ENCODE data around the gene C19orf73.

Gene C19orf73

DNA sequence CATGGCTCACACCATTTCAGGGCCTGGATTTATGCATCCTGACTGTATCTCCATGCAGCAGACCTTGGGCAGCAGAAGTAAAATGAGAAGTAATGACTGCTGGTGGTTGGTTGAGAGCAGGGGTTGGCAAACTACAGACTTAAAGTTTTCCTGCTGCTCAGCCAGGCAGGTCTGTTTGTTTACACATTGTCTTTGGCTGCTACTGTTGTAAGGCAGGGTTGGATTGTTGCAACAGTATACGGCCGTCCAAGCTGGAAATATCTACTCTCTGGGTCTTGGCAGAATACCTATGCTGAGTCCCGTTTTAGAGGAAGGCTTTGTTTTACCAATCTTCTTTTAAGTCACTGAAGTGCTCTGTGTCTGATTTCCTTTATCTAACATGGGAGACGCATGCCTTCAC lies 20.1 kb downstream of the C19orf73 start:
- peaks cover 62% of the 10 kb centered on the region for H3K36me3 ChIP-seq (ENCODE audit: control insufficient read depth, insufficient read depth, low read length)
- no peaks in the 10 kb centered on the region for H3K9me3 ChIP-seq (ENCODE audit: control insufficient read depth, low read length)
- no peak overlapping the region for H3K27ac ChIP-seq (ENCODE audit: insufficient read depth, low read depth, low read length, poor library complexity, severe bottlenecking)
- whole genome bisulfite sequencing, 2 experiments = 93 to 96% methylated on average over 4 of the region's 4 CpGs
- H3K4me3 ChIP-seq (ENCODE audit: insufficient read depth, low read depth, low read length) = no peak overlapping the region
- H3K4me1 ChIP-seq (ENCODE audit: control insufficient read depth, insufficient read depth, low read length) = no peaks in the 10 kb centered on the region
- no peaks in the 10 kb centered on the region for H3K27me3 ChIP-seq (ENCODE audit: control insufficient read depth, insufficient read depth, low read length, poor library complexity, severe bottlenecking)

DNA sequence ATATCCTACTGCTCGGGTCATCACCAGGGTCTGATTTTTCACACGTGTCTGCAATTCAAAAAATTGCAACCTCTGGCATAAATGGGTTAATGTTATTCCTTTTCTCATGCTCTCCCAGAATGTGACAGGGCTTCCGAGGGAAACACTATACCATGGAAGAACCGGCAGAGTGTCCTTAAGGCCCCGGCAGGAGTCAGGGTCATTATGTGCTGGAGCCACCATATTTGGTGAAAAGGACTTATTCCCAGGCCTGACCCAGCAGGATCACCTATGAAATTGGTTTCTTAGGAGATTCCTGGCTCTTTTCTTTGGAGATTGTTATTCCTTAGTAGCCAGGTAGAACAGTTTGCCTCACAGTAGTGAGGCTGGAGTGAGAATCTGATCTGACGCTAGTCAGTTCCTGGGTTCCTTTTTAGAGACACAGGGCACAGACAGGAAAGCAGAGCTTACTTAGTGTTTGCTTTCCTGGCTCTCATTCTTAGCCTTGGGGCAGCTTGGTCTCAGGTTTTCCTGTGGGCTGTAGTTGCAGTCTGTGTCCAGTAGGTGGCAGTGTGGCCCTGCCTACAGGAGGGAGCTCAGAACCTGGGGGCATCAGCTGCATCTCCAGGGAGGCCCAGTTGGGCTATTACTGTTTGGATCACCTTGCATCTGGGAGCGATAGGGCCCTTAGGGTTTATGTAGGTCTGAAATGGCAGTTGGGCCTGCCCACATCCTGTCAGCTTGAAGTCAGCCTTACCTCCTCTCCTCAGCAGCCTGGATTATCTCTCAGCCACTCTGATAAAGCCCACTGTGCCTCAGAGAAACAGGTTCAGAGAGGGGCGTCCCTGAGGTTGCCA lies 21.3 kb downstream of the C19orf73 start:
- H3K36me3 ChIP-seq (ENCODE audit: control insufficient read depth, insufficient read depth, low read length) = peaks cover 62% of the 10 kb centered on the region
- H3K9me3 ChIP-seq (ENCODE audit: control insufficient read depth, low read length) = no peaks in the 10 kb centered on the region
- 72 to 81% methylated on average over 8 of the region's 8 CpGs for WGBS, 2 experiments
- peak overlapping the region; percentile 47 for H3K27ac ChIP-seq (ENCODE audit: insufficient read depth, low read depth, low read length, poor library complexity, severe bottlenecking)
- no peak overlapping the region for H3K4me3 ChIP-seq (ENCODE audit: insufficient read depth, low read depth, low read length)
- H3K27me3 ChIP-seq (ENCODE audit: control insufficient read depth, insufficient read depth, low read length, poor library complexity, severe bottlenecking) = no peaks in the 10 kb centered on the region
- no peaks in the 10 kb centered on the region for H3K4me1 ChIP-seq (ENCODE audit: control insufficient read depth, insufficient read depth, low read length)

DNA sequence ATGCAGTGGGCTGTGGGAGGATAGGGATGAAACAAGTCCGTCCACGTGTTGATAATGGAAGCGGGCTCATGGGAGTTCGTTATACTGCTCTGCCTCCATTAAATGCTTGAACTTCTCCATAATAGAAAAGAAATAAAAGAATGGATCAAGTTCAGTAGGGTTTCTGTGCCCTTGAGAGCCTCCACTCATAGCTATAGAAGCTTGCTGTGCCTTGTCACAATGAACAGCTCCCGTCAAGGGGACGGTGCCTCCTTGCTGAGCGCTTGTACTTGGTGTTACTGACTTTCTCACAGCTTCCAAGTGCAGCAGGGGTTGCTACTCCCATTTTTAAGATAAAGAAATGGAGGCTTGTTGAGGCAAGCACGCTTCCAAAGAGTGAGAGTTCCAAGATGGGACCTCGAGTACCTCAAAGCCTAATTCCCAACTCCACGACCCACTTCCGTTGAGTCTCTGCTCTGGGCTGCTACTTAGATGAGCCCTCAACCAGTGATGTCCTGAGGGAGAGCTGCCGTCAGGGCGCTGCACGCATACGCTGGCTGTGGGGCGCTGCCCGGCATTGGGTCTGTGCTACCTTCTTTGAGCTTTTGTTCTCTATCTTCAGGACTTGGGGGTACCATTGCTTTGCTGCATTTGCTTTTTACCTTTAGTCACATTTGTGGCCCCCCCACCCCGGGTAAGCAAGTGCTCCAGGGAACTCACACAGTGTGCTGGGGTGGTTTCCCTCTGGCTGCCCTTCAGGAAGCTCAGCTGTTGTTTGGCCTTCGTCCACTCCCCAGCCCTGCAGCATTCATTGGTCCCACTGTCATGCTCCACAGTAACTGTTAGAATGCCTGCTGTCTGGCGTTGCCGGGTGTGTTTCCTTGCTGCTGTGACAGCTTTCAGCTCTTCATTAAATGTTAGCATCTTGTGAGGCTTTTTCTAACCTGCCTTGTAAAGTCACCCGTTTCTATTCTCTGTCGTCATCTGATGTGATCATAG lies 24.1 kb downstream of the C19orf73 start:
- Histone ChIP-seq H3K4me1 (ENCODE audit: control insufficient read depth, insufficient read depth, low read length) (no peaks in the 10 kb centered on the region), H3K4me3 (ENCODE audit: insufficient read depth, low read depth, low read length) (no peak overlapping the region), H3K27ac (ENCODE audit: insufficient read depth, low read depth, low read length, poor library complexity, severe bottlenecking) (no peak overlapping the region), H3K36me3 (ENCODE audit: control insufficient read depth, insufficient read depth, low read length) (peaks cover 65% of the 10 kb centered on the region), H3K27me3 (ENCODE audit: control insufficient read depth, insufficient read depth, low read length, poor library complexity, severe bottlenecking) (no peaks in the 10 kb centered on the region), H3K9me3 (ENCODE audit: control insufficient read depth, low read length) (no peaks in the 10 kb centered on the region)
- WGBS, 2 experiments = 95% methylated on average over 23 of the region's 23 CpGs

DNA sequence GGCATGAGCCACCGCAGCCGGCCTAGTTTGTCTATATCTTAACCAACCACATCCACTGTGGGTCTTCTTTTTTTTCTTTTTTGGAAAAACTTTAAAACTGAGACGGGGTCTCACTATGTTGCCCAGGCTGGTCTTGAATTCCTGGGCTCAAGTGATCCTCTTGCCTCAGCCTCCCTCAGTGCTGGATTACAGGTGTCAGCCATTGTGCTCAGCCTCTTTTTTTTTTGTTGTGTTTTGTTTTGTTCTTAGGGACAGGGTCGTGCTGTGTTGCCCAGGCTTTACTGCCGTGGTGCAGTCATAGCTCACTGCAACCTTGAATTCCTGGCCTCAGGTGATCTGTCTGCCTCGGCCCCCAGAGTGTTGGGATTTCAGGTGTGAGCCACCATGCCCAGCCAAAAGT lies 26.3 kb downstream of the C19orf73 start:
- no peaks in the 10 kb centered on the region for H3K4me1 ChIP-seq (ENCODE audit: control insufficient read depth, insufficient read depth, low read length)
- no peaks in the 10 kb centered on the region for H3K27me3 ChIP-seq (ENCODE audit: control insufficient read depth, insufficient read depth, low read length, poor library complexity, severe bottlenecking)
- peaks cover 62% of the 10 kb centered on the region for H3K36me3 ChIP-seq (ENCODE audit: control insufficient read depth, insufficient read depth, low read length)
- no peak overlapping the region for H3K27ac ChIP-seq (ENCODE audit: insufficient read depth, low read depth, low read length, poor library complexity, severe bottlenecking)
- no peak overlapping the region for H3K4me3 ChIP-seq (ENCODE audit: insufficient read depth, low read depth, low read length)
- H3K9me3 ChIP-seq (ENCODE audit: control insufficient read depth, low read length) = no peaks in the 10 kb centered on the region
- 98% methylated on average over 6 of the region's 6 CpGs for WGBS, 2 experiments

DNA sequence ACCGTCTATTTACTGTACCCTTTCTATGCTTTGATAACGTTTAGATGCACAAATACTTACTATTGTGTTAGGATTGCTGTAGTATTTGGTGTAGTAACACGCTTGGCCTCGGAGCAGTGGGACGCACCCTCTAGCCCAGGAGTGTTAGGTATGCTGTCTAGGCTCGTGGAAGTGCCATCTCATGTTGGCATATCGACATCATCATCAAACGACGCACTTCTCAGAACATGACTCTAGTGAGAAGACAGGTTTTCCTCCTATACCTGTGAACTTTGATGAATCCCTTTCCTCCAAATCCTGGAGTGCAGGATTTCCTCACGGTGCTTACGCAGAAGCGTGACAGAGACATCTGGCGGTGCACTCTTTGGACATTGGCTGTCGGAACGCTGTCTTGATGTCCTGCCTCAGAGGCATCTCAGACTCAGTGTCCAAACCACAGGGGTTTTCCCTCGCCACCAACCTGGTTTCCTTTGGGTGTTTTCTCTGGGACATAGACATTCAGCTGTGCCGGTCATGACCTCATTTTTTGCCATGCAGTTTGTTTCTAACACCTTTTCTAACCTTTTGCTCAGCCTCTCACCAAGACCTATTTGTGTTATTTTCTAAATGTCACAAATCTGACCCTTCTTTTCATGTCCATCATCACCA lies 27.4 kb downstream of the C19orf73 start:
- 96 to 97% methylated on average over 17 of the region's 17 CpGs for WGBS, 2 experiments
- no peaks in the 10 kb centered on the region for H3K27me3 ChIP-seq (ENCODE audit: control insufficient read depth, insufficient read depth, low read length, poor library complexity, severe bottlenecking)
- H3K4me1 ChIP-seq (ENCODE audit: control insufficient read depth, insufficient read depth, low read length) = peaks cover 1% of the 10 kb centered on the region
- peaks cover 70% of the 10 kb centered on the region for H3K36me3 ChIP-seq (ENCODE audit: control insufficient read depth, insufficient read depth, low read length)
- H3K27ac ChIP-seq (ENCODE audit: insufficient read depth, low read depth, low read length, poor library complexity, severe bottlenecking) = no peak overlapping the region
- no peak overlapping the region for H3K4me3 ChIP-seq (ENCODE audit: insufficient read depth, low read depth, low read length)
- no peaks in the 10 kb centered on the region for H3K9me3 ChIP-seq (ENCODE audit: control insufficient read depth, low read length)

DNA sequence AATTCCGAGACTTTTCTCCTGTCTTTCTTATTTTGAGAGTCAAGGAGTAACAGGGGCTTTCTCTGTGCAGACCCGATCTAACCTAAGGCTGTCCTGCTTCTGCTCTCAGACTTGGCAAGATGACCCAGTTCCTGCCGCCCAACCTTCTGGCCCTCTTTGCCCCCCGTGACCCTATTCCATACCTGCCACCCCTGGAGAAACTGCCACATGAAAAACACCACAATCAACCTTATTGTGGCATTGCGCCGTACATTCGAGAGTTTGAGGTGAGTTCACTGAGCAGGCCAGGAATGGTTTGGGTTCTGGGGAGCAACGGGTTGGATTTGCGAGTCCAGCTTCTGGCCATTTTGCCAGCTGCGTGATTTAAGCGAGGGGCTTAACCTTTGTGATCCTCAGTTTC lies 32.6 kb downstream of the C19orf73 start:
- peaks cover 37% of the 10 kb centered on the region for H3K36me3 ChIP-seq (ENCODE audit: control insufficient read depth, insufficient read depth, low read length)
- H3K27me3 ChIP-seq (ENCODE audit: control insufficient read depth, insufficient read depth, low read length, poor library complexity, severe bottlenecking) = peaks cover 4% of the 10 kb centered on the region
- peak overlapping the region; percentile 62 for H3K4me3 ChIP-seq (ENCODE audit: insufficient read depth, low read depth, low read length)
- peaks cover 4% of the 10 kb centered on the region for H3K4me1 ChIP-seq (ENCODE audit: control insufficient read depth, insufficient read depth, low read length)
- WGBS, 2 experiments = 72% methylated on average over 11 of the region's 11 CpGs
- no peaks in the 10 kb centered on the region for H3K9me3 ChIP-seq (ENCODE audit: control insufficient read depth, low read length)
- H3K27ac ChIP-seq (ENCODE audit: insufficient read depth, low read depth, low read length, poor library complexity, severe bottlenecking) = no peak overlapping the region

DNA sequence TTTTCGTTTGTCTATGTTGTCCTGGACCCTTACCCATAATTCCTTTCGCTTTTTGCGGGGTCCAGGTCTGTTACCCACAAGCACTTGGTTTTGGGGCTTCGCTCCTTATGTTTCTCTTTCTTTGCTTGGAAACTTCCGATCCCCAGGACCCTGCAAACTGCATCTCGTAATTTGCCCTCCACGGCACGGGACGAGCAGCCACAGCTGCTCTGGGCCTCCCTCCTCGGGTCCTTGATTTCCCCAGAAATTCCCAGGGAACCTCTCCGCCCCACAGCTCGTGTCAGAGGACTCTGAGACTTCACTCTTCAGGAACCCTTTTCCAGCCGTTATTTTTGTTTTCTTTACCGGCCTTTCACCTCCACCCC lies 33.1 kb downstream of the C19orf73 start:
- H3K4me3 ChIP-seq (ENCODE audit: insufficient read depth, low read depth, low read length) = peak overlapping the region; percentile 62
- peaks cover 5% of the 10 kb centered on the region for H3K27me3 ChIP-seq (ENCODE audit: control insufficient read depth, insufficient read depth, low read length, poor library complexity, severe bottlenecking)
- WGBS, 2 experiments = 2 to 3% methylated on average over 14 of the region's 14 CpGs
- peaks cover 33% of the 10 kb centered on the region for H3K36me3 ChIP-seq (ENCODE audit: control insufficient read depth, insufficient read depth, low read length)
- H3K27ac ChIP-seq (ENCODE audit: insufficient read depth, low read depth, low read length, poor library complexity, severe bottlenecking) = peak overlapping the region; percentile 66
- H3K4me1 ChIP-seq (ENCODE audit: control insufficient read depth, insufficient read depth, low read length) = peaks cover 4% of the 10 kb centered on the region
- H3K9me3 ChIP-seq (ENCODE audit: control insufficient read depth, low read length) = no peaks in the 10 kb centered on the region

DNA sequence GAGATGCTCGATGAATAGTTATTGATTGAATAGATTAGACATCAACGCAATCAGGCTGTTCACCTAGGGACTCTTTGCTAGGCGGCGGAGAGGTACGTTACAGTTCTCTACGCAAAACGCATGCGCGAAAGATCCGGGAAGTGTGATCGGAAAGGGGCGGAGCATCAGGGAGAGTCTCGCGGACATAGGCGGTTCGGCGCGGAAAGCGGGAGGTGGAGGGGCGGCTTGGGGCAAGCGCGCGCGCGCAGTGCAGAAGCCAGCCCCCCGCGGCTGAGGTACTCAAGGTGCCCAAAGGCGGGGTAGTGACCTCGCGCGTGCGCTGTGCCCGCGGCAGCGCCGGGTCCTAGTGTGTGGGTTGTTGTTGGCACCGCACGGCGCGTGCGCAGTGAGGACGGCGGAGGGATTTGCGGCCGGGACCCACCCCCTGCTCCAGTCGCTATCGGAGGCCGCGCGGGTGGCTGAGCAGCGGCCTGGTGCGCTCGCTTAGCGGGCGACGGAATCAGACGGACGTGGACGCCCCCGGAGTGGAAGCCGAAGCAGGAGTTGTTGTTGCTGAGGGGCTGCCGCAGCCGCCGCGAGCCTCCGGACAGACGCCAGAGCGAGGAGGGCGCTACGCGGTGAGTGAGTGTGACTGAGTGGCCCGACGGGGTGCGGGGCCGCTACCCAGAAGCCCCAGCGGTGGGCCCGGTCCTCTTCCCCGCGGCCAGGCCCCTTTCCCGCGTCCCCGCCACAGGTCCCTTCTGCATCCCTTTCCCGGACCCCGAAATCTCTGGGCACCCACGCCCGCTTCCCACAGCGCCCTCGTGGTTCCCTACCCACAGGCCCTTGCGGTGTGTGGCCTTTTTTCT lies 33.7 kb downstream of the C19orf73 start, which contains the start of gene SNRNP70:
TSS of gene SNRNP70 (plus strand) at position 432 of the 848 bp plus-strand sequence. CDS start 964 bp downstream, outside the sequence.
- Histone ChIP-seq H3K36me3 (ENCODE audit: control insufficient read depth, insufficient read depth, low read length) (peaks cover 27% of the 10 kb centered on the region), H3K4me1 (ENCODE audit: control insufficient read depth, insufficient read depth, low read length) (peaks cover 4% of the 10 kb centered on the region), H3K9me3 (ENCODE audit: control insufficient read depth, low read length) (no peaks in the 10 kb centered on the region), H3K4me3 (ENCODE audit: insufficient read depth, low read depth, low read length) (peak within 1 kb of the TSS; percentile 62), H3K27ac (ENCODE audit: insufficient read depth, low read depth, low read length, poor library complexity, severe bottlenecking) (peak within 1 kb of the TSS; percentile 66), H3K27me3 (ENCODE audit: control insufficient read depth, insufficient read depth, low read length, poor library complexity, severe bottlenecking) (peaks cover 9% of the 10 kb centered on the region)
- 0% methylated on average over 89 of the region's 89 CpGs for WGBS, 2 experiments

DNA sequence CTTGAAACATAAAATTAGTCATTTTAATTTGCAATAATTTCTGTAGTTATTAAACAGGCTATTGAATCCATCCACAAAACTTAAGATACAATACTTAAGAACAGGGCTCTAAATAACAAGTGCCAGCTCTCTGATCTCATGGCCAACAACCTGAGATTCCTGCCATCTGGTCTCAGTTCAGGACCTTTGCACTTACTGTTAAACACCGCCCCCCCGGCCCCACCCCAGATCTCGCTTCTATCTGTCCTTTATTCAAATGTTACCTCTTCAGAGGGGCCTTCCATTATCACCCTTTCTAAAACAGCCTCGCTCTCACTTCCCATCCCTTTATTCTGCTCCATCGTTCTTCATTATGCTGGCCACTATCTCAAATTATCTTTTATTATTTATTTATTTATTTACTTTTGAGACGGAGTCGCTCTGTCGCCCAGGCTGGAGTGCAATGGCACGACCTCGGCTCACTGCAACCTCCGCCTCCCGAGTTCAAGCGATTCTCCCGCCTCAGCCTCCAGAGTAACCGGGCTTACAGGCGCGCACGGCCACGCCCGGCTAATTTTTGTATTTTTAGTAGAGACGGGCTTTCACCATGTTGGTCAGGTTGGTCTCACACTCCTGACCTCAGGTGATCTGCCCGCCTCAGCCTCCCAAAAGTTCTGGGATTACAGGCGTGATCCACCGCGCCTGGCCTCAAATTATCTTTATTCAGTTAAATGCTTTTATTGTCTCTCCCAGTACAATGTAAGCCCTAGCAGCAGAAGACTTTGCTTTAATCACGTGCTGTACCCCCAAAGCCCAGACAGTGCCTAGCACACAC lies 34.5 kb downstream of the C19orf73 start:
- H3K4me3 ChIP-seq (ENCODE audit: insufficient read depth, low read depth, low read length) = peak overlapping the region; percentile 62

More for the DNA sequence above, 34.5 kb downstream of the C19orf73 start:
- WGBS, 2 experiments = 80 to 84% methylated on average over 26 of the region's 26 CpGs
- no peaks in the 10 kb centered on the region for H3K9me3 ChIP-seq (ENCODE audit: control insufficient read depth, low read length)
- peaks cover 10% of the 10 kb centered on the region for H3K27me3 ChIP-seq (ENCODE audit: control insufficient read depth, insufficient read depth, low read length, poor library complexity, severe bottlenecking)
- peaks cover 4% of the 10 kb centered on the region for H3K4me1 ChIP-seq (ENCODE audit: control insufficient read depth, insufficient read depth, low read length)
- H3K27ac ChIP-seq (ENCODE audit: insufficient read depth, low read depth, low read length, poor library complexity, severe bottlenecking) = no peak overlapping the region
- H3K36me3 ChIP-seq (ENCODE audit: control insufficient read depth, insufficient read depth, low read length) = peaks cover 22% of the 10 kb centered on the region
